GM21529 (cell line): ENCODE data around the gene LRRC71.

ENCODE experiments used
- ATAC-seq: cut with Tn5 transposase; IDR thresholded peaks from one replicate; pipeline ENCODE4 v1.9.1; 2021; ENCODE audit not compliant: unreplicated experiment

Gene LRRC71

DNA sequence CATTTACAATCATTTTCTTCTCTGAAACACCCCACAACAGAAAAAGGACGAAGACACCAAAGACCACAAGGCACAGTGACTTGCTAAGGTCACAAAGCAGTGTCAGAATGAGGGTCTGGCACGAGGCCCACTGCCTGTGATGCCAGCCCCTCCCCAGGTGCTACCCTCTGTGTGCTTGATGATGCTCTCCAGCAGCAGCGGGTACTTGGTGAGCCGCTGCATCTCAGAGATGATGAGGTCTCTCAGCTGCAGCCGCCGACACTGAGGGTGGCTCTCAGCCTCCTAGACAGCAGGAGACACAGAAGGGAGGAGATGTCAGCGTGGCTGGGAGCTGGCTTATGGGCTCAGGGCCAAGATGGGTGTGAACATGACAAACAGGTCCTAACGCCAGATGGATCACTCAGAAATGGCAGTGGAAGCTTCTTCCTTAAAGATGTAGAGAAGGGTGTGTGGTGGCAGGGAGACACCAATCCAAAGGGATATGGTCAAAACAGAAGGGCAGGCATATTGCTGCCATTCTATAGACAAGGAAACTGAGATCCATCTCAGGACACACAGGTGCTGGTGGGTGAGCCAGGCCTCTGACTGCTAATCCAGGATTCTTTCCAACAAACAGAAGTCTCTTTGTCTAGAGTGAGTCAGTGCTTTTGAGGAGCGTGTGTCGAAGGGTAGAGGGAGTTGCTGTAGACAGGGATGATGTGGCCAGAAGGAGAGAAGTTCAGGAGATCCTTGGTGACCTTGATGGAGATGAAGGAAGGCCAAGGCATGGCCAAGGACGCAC lies 25.6 kb downstream of the LRRC71 start:
- ATAC-seq, result no peak

DNA sequence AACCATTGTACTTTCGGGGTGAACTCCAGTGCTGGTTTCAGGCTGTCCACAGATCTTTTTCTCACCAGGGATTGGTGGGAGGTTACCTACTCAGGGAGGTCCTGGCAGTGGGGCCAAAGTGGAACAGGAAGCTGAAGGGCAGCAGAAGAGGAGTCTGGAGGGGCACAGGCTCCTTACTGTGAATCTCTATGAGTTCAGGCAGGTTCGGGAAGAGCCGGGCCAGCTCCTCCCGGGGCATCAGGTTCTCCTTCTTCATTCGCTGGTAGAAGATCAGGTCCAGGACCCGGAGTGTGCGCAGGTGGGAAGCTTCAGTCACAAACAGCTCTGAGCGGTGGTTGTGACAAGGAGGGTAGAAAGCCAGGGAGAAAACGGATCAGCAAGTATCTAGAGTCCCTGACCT lies 26.7 kb downstream of the LRRC71 start:
- no peak for ATAC-seq

DNA sequence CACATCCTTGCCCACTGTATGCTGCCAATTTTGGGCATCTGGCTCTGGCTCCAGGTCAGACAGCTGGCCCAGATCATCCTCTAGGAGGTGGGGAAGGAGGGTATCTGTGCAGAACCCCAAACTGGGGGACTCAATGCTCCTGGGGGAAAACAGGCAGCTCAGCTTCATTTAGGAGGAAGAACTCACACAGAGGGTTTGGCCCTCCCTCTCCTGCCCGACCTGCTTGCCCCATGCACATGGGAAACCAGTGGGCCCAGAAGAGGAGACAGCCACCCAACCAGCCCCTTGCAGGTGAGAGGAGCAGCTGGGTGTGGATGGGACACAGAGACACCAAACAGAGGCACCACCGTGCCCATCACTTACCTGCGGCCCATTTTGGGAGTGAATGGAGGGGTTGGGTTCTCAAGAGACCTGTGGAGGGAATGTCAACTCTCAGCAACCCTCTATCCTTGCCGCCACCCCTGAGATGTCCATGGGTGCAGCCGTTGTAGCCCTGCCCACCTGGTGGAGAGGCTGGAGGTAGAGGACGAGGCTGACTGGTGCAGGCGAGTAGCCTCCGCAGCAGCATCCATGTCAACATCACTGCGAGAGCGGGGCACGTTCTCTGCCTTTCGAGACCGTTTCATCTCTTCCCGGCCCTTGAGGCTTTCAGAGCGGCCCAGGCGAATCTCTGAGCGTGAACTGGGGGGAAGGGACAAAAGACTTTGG lies 27.5 kb downstream of the LRRC71 start:
- no peak for ATAC-seq

DNA sequence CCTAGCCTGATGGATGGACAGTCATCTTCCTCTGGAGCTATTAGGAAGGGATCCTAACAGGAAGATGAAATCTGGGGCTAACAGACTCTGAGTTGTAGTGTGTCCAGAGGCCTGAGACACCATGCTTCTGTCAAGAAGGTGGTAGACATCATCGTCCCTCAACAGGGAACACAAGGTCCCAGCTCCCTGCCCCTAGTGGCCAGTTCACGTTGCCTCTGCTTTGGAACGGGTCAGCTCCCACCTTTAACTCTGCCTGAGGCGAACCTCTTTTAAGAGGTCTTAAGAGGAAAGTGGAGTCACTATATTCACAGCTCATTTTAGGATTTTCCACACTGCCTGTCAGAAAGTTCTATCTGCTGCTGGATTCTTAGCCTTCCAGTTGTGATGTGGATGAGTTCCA lies 28.3 kb downstream of the LRRC71 start:
- ATAC-seq, result no peak

DNA sequence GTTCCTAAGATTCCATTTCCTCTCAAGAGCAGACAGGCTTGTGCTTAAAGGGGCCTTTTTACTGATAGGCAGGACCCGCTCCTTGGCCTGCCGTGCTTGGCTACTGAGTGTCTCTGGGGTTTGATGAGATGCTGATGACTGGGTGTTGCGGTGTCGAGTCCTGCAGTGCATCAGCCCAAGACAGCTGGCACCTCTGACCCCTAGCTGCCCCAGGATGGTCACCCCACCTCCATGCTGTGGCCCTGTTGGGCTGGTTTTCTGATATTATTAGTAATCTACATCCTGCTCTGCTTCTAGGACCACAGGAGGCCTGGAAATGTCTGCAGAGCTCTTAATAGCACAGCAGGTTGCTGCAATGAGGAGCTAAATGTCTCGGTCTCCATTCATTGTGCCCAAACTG lies 28.7 kb downstream of the LRRC71 start:
- no peak for ATAC-seq

DNA sequence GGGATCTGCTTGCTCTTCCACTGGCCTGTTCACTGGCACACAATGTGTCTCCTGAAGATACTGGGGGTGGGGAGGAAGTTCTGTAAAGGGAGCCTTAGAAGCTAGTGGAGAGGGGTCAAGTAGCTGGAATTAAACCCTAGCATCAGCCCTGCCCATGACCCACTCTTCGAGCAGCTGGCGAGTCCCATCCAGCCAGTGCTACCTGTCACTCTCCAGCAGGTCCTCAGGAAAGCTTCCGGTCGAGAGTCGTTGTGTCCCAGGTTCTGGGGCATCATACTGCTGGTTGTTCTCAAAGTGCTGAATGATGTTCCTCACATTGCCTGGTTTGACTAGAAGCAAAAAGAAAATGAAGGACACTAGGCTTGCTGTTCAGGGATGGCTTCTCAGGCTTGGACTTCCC lies 30.9 kb downstream of the LRRC71 start:
- ATAC-seq, result no peak

DNA sequence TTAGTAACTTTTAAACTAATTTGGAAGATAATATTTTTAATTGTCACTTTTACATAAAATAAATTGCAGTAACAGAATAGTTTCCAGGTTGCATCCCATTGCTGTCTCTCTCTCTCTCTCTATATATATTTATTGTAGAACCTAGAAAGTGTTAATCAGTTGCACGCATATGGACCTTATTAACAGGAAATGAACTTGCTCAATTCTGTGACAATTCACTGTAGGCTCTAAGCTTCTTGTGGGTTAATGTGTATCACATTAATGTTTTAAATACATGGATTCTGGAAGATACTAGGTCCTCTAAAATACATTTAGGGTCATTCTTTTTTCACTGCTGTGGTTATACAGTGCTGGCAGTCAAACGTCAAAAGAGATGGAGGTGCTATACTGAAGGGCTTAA lies 33.1 kb downstream of the LRRC71 start:
- no peak for ATAC-seq

DNA sequence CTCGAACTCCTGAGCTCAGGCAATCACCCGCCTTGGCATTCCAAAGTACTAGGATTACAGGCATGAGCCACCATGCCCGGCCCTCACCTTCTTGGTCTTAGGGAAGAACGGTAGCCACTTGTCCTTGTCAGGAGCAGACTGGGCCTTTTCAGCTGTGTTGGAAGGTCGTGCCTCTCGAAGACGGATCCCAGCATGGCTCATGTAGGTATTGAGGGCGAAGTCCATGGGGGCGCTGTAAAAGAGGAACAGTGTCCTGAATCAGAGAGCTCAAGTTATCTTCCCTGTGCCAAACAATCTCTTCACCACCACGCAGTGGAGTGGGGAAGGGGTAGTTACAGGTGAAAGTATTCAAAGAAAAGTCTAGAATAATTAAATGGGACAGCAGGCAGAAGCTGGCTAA lies 35.9 kb downstream of the LRRC71 start:
- no peak for ATAC-seq

DNA sequence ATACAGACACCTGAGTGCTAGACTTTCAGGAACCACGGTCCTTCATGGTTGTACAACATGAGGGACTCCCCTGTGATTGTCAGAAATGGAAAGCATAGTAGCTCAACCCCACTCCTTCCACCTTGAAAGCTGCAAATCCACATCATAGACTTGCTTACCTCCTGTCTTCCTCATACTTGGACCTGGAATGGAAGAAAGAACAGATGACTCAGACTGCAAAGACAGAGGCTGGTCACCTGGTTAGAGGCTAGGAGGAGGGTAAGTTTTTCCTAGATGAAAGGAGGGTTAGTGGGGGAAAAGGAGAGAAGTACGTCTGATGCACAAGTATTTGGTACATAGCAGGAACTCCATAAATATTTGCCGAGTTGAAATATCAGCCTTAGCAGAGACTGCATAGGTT lies 37.2 kb downstream of the LRRC71 start:
- ATAC-seq, result no peak

DNA sequence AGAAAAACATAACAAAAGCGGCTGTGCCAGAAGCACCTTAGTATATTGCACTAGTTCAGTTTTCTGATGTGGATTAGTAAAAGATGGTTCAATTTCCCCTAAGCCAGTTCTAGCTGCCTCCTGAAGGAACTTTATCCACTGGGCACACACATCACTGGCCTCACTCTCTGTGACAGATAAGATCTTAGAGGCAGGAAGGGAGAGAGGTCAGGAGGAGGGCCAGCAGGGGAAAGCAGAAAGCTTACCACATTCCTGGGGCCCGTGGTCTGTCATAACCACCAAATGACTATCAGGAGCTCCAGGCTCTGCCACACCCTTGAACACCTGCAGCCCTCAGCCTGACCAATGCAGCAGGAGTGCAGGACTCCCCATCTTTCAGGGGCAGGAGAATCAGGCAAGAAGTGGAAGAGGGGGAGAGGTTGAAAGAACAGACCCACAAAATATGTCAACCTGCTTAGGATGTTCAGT lies 37.8 kb downstream of the LRRC71 start:
- ATAC-seq, result no peak

DNA sequence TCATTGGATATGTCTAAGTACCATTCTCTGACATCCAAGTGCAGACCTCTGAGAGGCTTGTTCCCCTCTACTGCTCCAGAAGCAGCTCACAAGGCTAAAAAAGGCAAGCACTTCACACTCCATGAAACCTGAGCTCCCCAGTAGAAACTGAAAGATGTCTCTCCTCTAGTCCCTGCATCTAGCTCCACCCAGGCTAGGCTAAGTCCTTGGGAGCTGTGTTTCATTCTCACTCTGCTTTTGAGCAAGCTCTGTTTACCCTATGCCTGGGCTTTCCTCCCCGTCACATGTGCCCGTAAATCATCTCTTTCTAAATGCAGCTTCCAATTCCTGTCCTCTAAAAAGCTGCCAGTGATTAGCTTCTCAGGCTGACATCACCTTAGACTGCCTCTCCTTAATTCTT lies 39.0 kb downstream of the LRRC71 start:
- no peak for ATAC-seq

DNA sequence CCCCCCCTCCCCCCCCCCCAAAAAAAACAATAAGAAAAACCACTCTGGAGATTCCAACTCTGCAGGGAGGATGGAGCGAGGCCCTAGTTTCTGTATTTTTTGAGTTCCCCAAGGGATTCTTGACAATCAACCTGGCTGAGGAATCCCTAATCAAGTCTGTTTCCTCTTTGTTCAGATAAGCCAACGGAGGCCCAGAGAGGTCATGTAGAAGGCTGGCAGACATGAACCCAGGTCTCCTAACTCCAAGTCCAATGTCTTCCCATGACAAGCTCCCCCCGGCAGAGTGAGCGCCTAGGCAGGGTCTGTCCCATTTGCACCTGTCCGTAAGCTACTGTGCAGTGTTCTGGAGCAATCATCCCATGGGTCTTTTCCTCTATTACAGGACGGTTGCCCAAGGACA lies 39.5 kb downstream of the LRRC71 start:
- ATAC-seq, result no peak

DNA sequence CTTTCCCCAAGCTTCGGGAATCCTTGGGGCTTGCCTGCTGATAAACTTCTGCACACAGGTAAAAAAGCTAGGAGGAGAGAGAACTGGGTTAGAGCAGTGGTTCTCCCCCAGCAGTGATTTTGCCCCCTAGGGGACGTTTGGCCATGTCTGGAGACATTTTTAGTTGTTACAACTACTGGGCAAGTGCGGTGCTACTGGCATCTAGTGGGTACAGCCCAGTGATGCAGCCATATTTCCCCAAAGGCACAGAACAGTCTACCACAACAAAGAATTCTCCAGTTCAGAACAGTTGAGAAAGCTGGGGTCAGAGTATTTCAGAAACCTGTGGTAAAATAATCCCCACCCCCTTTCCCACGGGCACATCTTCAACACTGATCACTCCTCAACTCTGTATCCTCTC lies 41.3 kb downstream of the LRRC71 start:
- no peak for ATAC-seq

DNA sequence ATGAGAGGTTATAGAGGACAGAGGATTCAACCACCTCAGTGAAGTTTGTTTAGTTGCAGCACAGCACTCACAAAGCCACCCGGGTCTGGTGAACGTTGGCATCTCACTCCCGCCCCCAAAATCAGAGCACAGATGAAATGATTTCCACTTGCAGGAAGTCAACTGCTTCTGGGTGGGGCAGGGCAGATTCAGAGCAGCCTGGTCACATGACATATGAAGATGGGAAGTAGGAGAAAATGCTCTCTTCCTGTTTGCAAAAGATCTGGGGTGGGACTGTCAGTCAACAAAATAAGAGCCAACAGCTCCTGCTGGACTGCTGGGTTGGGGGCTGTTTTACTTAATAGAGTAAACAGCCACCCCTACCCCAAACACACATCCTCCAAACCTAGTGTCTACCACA lies 43.2 kb downstream of the LRRC71 start:
- no peak for ATAC-seq

DNA sequence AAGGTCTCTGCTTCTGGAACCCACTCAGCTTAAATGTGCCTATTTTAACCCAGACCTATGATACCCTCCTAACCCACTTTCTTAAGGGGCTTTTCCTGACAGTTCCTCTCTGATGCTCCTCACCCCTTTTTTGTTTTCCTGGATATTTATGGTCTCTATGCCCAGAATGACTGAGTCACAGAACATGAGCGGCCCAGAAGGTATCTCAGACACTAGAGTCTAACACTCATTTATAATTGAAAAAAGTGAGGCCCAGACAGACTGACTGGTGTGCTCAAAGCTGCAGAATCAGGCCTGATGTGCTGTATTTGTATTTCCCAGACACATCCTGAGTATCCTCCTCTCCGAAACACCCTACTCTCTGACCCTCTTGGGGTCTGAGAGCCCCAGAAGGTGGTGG lies 44.0 kb downstream of the LRRC71 start:
- no peak for ATAC-seq

DNA sequence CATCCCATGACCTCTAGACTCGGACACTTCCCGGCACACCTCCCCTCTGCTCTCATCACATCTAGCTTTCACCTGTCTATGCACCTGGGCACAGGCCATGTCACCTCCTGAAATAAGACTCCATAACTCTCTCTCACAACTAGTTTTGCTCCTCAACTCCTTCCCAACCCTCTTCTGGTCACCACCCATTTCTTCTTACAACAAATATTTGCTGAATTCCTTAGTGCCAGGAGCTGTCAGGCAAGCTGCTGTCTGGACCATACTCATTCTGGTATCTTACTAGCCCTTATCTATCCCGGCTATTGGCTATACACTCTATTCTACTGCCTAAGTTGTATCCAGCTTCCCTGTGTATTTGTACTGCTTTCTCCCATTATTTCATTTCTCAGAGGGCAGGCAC lies 49.1 kb downstream of the LRRC71 start:
- no peak for ATAC-seq

DNA sequence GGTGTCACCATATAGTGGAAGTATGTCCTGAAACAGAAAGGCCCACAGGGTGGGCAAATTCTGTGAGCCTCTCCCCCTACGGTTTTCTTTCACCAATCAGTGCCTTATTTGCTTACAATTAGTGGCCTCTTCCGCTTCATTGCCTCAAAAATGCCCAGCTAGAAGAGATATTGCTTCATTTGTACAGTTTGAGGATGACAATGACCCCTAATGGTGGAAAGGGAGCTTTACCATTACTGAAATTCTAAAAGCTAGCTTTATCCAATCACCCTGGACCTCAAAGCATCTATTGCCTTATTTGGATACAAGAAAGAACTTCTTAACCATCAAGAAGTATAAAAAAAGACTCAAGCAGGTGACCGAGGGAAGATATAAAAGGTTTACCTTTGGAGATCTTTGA lies 49.6 kb downstream of the LRRC71 start:
- ATAC-seq, result no peak

DNA sequence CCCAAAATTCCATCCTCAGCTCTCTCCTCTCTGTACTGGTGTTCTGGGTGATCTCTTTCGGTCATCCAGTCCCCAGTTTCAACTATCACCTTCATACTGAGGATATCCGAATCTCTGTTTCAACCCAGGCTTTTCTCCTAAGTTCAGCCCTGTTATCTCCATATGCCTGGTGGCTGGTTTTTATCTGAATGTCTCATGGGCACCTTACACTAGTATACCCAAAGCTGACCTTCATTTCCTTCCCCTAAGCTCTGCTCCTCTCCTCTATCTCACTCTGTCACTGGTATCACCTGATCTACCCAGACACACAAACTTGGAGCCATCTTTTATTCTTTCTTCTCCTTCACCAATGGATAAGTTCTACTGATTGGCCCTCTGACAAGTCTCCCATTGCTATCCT lies 53.0 kb downstream of the LRRC71 start:
- no peak for ATAC-seq

DNA sequence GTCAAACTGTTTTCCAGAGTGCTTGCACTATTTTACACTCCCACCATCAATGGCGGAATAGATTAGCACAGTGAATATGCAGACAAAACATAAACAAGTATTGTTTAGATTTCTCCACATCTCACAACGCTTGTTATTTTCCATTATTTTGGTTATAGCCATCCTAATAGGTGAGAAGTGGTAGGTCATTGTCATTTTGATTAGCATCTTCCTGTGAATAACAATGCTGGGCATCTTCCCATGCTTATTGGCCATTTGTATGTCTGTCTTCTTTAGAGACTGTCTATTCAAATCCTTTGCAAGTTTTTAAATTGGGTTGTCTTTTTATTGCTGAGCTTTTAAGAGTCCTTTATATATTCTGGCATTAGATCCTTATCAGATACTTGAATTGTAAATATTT lies 54.7 kb downstream of the LRRC71 start:
- ATAC-seq, result no peak

DNA sequence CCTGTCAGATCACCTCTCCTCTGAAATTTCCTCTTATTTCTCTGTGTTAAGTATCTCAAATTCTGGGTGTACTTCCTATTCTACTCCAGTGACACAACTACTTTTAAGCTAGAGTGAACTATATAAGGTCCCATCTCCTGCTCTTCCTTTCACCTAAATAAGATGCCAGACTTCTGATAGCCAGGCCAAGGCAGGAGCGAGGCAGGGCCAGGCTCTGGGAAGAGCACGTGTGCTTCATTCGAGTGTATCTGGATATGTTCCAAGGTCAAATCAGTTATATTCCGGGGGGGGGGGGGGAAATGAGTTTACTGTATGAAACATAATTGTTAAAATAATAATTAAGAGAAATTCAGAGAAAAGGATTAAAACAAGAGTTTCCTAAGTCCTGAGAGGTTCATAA lies 60.1 kb downstream of the LRRC71 start:
- no peak for ATAC-seq
